ENCODE results near the gene RARG.
A peak's percentile ranks its signal among the peaks of the same experiment; 100 is the strongest.

RARG gene

GRCh38 chr12:53231921-53232645 lies at the start of gene RARG:
RARG (minus strand) TSS chr12:53232209; CDS start chr12:53227545, 4,664 bp downstream.
- DNase-seq (ENCODE audit: low spot score), result peak; percentile 92

GRCh38 chr12:53279888-53280498 lies 48.0 kb upstream of the RARG start:
- DNase-seq (ENCODE audit: low spot score), result no peak

GRCh38 chr12:53279283-53279869 lies 47.4 kb upstream of the RARG start:
- no peak for DNase-seq (ENCODE audit: low spot score)

- no peak for DNase-seq (ENCODE audit: low spot score)
Observed at GRCh38 chr12:53277981-53278380, 46.0 kb upstream of the RARG start.

- no peak for DNase-seq (ENCODE audit: low spot score)
Observed at GRCh38 chr12:53276511-53276910, 44.5 kb upstream of the RARG start.

- no peak for DNase-seq (ENCODE audit: low spot score)
Observed at GRCh38 chr12:53274445-53274844, 42.4 kb upstream of the RARG start.

- DNase-seq (ENCODE audit: low spot score), result peak; percentile 20
Observed at GRCh38 chr12:53268630-53269562, 36.9 kb upstream of the RARG start.

- DNase-seq (ENCODE audit: low spot score), result peak; percentile 81
Observed at GRCh38 chr12:53267999-53268629, 36.1 kb upstream of the RARG start, which contains the start of gene ESPL1. ESPL1 (plus strand) TSS chr12:53268299; CDS start chr12:53268767, 468 bp downstream.

GRCh38 chr12:53267306-53267998 lies 35.4 kb upstream of the RARG start:
- no peak for DNase-seq (ENCODE audit: low spot score)

GRCh38 chr12:53265783-53266182 lies 33.8 kb upstream of the RARG start:
- no peak for DNase-seq (ENCODE audit: low spot score)

GRCh38 chr12:53259891-53260290 lies 27.9 kb upstream of the RARG start:
- DNase-seq (ENCODE audit: low spot score), result no peak

- DNase-seq (ENCODE audit: low spot score), result no peak
Observed at GRCh38 chr12:53258541-53259539, 26.8 kb upstream of the RARG start.

- no peak for DNase-seq (ENCODE audit: low spot score)
Observed at GRCh38 chr12:53255996-53256395, 24.0 kb upstream of the RARG start.

- no peak for DNase-seq (ENCODE audit: low spot score)
Observed at GRCh38 chr12:53254816-53255545, 23.0 kb upstream of the RARG start.

- DNase-seq (ENCODE audit: low spot score), result no peak
Observed at GRCh38 chr12:53253298-53253697, 21.3 kb upstream of the RARG start.

- peak; percentile 35 for DNase-seq (ENCODE audit: low spot score)
Observed at GRCh38 chr12:53252349-53252916, 20.4 kb upstream of the RARG start.

GRCh38 chr12:53251477-53252348 lies 19.7 kb upstream of the RARG start:
- peak; percentile 93 for DNase-seq (ENCODE audit: low spot score)

GRCh38 chr12:53245286-53245685 lies 13.3 kb upstream of the RARG start:
- no peak for DNase-seq (ENCODE audit: low spot score)
